H54 (cell line): ENCODE measurements around the gene ALDH6A1.
A peak's percentile ranks its signal among the peaks of the same experiment; 100 is the strongest.

Experiments used
- DNase-seq: peaks from one replicate; pipeline ENCODE4 v3.0.0; 2011; ENCODE audit warnings: low spot score, mixed read lengths; ENCODE audit not compliant: insufficient read length
- FAIRE-seq: peaks from 3 replicates; lab custom pipeline; 2011; peaks lifted over from hg19 to GRCh38; lab: Jason Lieb, UNC
- POLR2A ChIP-seq: IDR thresholded peaks from 2 replicates; pipeline ENCODE4 v1.6.1; 2011; ENCODE audit warnings: low read depth, mild to moderate bottlenecking, low read length

ALDH6A1 gene

DNA sequence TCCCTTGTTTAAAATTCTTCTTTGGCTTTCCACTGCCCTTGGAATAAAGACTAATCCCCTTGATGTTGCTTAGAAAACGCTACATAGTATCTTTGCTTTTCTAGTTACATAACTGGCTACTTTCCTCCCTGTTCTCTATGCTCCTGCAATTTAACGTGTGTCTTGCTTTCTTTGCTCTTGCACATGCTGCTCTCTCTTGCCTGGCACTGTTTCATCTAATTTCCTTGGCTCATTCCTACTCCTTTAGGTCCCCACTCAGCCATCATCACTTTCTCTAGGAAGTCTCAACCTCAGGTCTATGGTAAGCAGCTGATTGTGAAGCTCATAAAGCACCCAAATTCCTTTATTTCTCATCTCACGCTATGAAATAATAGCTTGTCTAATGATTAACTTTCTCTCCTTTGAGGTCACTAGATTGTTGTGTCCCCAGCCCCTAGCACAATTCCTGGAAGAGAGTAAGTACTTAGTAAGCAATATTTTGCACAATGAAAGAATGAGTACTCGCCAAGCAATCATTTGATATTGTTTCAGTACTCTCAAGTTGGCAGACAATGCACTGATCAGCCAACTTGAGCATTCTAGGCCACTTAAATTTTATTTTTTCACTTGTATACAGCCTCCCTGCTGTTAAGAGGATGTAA, 3.3 kb downstream of the ALDH6A1 start:
- no peak for TF ChIP-seq POLR2A
- DNase-seq (no peak), FAIRE-seq (no peak)

DNA sequence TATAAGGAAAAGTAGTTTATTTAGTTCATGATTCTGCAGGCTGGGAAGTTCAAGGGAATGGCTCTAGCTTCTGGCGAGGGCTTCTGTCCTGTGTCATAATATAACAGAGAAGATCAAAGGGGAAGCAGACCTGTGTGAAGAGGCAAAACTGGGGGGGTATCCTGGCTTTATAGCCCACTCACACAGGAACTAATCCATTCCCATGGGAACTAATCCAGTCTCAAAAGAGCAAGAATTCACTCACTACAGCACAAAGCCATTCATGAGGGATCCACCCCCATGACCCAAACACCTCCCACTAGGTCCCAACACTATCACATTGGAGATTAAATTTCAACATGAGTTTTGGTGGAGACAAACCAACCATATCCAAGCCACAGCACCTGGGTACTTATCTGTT, 6.9 kb downstream of the ALDH6A1 start:
- no peak for FAIRE-seq
- TF ChIP-seq POLR2A: no peak
- DNase-seq: no peak

DNA sequence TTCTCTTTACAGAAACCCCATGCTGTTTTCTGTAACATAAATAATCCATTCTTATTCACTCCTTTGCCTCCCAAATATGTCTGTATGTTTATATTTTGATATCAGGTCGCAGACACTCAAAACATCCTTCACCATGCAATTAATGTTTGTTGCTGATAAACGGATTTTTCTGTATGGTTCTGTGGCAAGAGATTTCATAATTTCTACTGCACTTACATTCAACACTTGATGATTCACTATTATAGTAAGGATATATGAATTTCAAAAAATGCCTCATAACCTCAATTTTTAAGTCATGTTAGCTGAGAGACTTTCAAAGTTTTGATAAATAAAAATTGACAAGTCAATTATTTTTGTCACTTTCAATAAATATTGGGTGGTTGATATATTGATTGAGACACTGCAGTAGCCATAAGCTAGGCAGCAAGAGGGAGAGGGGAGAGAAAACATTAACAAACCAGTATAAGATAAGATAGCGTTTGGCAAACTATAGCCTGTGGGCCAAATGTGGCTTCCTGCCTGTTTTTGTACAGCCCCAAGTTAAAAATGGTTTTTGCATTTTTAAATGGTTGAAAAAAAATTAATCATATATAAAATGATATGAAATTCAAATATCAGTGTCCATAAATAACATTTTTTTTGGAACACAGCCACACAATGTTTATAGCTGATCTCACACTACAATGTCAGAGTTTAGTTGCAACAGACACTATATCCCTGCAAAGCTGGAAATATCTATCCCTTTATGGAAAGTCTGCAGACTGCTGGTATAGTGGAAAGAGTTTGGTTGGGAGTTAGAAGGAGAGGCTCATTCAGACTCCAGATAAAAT, 18.3 kb downstream of the ALDH6A1 start:
- no peak for DNase-seq
- TF ChIP-seq POLR2A: no peak
- FAIRE-seq: no peak

DNA sequence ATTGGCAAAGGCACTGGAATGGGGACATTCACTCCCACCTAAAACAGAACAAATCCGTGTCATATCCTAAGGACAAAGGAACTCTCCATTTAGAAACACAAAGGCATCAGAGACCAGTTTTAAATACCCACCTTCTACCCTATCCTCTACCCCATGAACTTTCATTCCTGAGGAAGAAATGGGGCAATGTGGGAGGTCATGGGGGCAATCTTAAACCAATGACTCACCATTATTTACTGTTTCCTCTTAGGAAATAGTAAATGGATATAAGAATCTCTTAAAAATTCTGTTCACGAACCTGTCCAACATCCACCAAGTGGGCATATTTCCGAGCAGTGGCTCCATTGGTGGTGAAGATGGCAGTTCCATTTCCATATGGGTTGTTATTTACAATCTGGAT, 19.4 kb downstream of the ALDH6A1 start:
- FAIRE-seq: no peak
- no peak for DNase-seq
- no peak for TF ChIP-seq POLR2A

GRCh38 chr14:74064426-74064825, 19.8 kb downstream of the ALDH6A1 start:
- no peak for TF ChIP-seq POLR2A
- no peak for FAIRE-seq
- no peak for DNase-seq

DNA sequence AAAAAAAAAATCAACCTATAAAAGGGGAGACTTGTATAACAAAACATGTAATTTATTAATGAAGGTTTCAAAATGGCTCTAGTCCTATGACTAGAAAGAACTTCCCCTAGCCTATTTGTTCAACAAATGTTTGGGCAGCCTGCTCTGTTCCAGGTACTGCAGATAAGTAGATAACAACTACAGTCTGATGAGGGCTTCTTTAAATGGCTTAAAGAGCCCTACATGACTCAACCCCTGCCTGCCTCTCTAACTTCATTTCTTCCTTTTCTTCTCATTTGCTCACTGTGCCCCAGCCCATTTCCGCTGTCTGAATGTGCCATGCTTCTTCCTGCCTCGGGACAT, 21.5 kb downstream of the ALDH6A1 start:
- no peak for TF ChIP-seq POLR2A
- no peak for FAIRE-seq
- DNase-seq: peak; percentile 12

- no peak for DNase-seq
- no peak for FAIRE-seq
- TF ChIP-seq POLR2A: no peak
Measured at GRCh38 chr14:74049876-74050495, 34.3 kb downstream of the ALDH6A1 start.

GRCh38 chr14:74048281-74048680, 36.0 kb downstream of the ALDH6A1 start:
- FAIRE-seq (peak; percentile 41), DNase-seq (no peak)
- TF ChIP-seq POLR2A: no peak

GRCh38 chr14:74045522-74045921, 38.7 kb downstream of the ALDH6A1 start:
- DNase-seq: no peak
- TF ChIP-seq POLR2A: no peak
- FAIRE-seq: no peak

- FAIRE-seq (no peak), DNase-seq (no peak)
- no peak for TF ChIP-seq POLR2A
Measured at GRCh38 chr14:74042296-74042695, 42.0 kb downstream of the ALDH6A1 start.

DNA sequence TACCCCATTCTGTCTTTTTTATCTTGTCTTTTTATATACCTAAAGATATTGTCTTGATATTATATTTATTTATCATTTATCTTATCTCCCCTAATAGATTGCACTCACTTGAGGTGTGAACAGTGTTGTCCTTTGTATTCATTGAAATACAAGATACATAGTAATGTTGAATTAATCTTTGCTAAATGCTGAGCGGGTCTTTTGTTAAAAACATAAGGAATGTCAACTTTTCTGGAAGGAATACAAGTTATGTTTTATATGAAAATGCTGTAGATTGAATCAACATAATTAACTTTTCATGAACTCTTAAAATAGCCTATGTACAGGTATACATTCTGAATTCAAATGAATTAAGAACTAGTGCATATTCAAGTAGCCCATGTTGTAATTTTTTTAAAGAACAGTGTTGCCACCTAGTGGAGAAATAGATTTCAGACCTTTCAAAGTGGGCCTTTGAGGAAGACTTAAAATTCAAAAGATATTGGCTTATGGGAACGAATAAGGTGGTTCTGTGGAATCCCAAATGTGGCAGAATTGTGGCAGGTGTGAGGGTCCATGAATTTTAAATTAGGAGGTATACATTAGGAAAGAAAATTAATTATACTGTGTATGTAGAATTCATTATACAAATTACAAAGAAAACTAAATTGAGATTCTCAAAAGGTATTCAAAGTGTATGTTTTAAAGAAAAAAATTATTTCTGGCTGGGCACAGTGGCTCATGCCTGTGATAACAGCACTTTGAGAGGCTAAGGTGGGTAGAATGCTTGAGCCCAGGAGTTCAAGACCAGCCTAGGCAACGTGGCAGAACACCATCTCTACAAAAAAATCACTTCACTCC, 46.0 kb downstream of the ALDH6A1 start:
- peak; percentile 6 for DNase-seq

DNA sequence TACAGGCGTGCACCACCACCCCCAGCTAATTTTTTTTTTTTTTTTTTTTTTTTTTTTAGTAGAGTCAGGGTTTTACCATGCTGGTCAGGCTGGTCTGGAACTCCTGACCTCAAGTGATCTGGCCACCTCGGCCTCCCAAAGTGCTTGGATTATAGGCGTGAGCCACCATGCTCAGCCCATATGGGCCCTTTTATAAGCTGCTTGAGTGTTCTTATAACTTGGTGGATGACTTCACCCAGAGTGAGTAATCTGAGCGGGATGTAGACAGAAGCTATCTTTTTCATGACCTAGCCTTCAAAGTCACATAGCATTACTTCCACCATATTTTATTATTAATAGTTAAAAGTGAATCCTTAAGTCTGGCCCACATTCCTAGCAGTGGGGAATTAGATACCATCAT, 48.7 kb downstream of the ALDH6A1 start:
- DNase-seq: no peak
- FAIRE-seq: no peak
- no peak for TF ChIP-seq POLR2A

More for the DNA sequence above, 46.0 kb downstream of the ALDH6A1 start:
- FAIRE-seq: peak; percentile 11
- no peak for TF ChIP-seq POLR2A

- no peak for FAIRE-seq
- no peak for TF ChIP-seq POLR2A
- no peak for DNase-seq
Measured at GRCh38 chr14:74034572-74034971, 49.7 kb downstream of the ALDH6A1 start.
